Measurements from ENCODE around the gene ALDH1A1. TPM values are rescaled to one million over a fixed set of nuclear protein-coding genes. Genes with fewer than 3 reads are reported as not detected.

The ALDH1A1 gene
- total RNA-seq, 1 experiment from 2014 or later: not detected

GRCh38 chr9:72917892-72918509 is 34.9 kb downstream of the ALDH1A1 start:
- no peak for DNase-seq (ENCODE audit: low spot score)

- DNase-seq (ENCODE audit: low spot score): no peak
These were observed 37.2 kb downstream of the ALDH1A1 start for GRCh38 chr9:72915659-72916058.

GRCh38 chr9:72914750-72915149 is 38.1 kb downstream of the ALDH1A1 start:
- no peak for DNase-seq (ENCODE audit: low spot score)

GRCh38 chr9:72913382-72914009 is 39.4 kb downstream of the ALDH1A1 start:
- no peak for DNase-seq (ENCODE audit: low spot score)

GRCh38 chr9:72912476-72913381 is 40.1 kb downstream of the ALDH1A1 start:
- no peak for DNase-seq (ENCODE audit: low spot score)

- no peak for DNase-seq (ENCODE audit: low spot score)
These were observed 41.0 kb downstream of the ALDH1A1 start for GRCh38 chr9:72911816-72912215.

GRCh38 chr9:72911247-72911775 is 41.5 kb downstream of the ALDH1A1 start:
- DNase-seq (ENCODE audit: low spot score): no peak

- DNase-seq (ENCODE audit: low spot score): no peak
These were observed 43.4 kb downstream of the ALDH1A1 start for GRCh38 chr9:72909428-72909827.

- DNase-seq (ENCODE audit: low spot score): no peak
These were observed 45.4 kb downstream of the ALDH1A1 start for GRCh38 chr9:72907421-72907820.

GRCh38 chr9:72906810-72907209 is 46.0 kb downstream of the ALDH1A1 start:
- DNase-seq (ENCODE audit: low spot score): no peak

GRCh38 chr9:72905514-72906480 is 47.1 kb downstream of the ALDH1A1 start:
- DNase-seq (ENCODE audit: low spot score): no peak

GRCh38 chr9:72904267-72905093 is 48.4 kb downstream of the ALDH1A1 start:
- DNase-seq (ENCODE audit: low spot score): no peak

GRCh38 chr9:72903103-72903502 is 49.8 kb downstream of the ALDH1A1 start:
- no peak for DNase-seq (ENCODE audit: low spot score)

GRCh38 chr9:72902268-72902667 is 50.6 kb downstream of the ALDH1A1 start:
- DNase-seq (ENCODE audit: low spot score): no peak

GRCh38 chr9:72899734-72900477 is 52.9 kb downstream of the ALDH1A1 start:
- no peak for DNase-seq (ENCODE audit: low spot score)

- no peak for DNase-seq (ENCODE audit: low spot score)
These were observed 53.8 kb downstream of the ALDH1A1 start for GRCh38 chr9:72898784-72899733.

GRCh38 chr9:72898360-72898759 is 54.5 kb downstream of the ALDH1A1 start:
- no peak for DNase-seq (ENCODE audit: low spot score)

- DNase-seq (ENCODE audit: low spot score): no peak
These were observed 55.7 kb downstream of the ALDH1A1 start for GRCh38 chr9:72897069-72897649.

Measured in A172 (cell line).